GM23338 (cell line): ENCODE results near the gene RHBDF2. TPM values are rescaled to one million over a fixed set of nuclear protein-coding genes. Genes with fewer than 3 reads are reported as not detected.

ENCODE experiments used
- ATAC-seq: fragments of 200-7000 bp; cut with Tn5 transposase; 3 replicates; pipeline ENCODE4 v1.9.1; 2020
- DNase-seq: peaks from one replicate; pipeline ENCODE4 v3.0.0-alpha.2; 2015; ENCODE audit warnings: low spot score
- H2AFZ ChIP-seq: fragments of 200-600 bp; sonication (generic); 2 replicates; pipeline ENCODE4 v1.8.0; 2016; ENCODE audit warnings: antibody characterized with exemption, mild to moderate bottlenecking, moderate library complexity
- H3F3A ChIP-seq: fragments of 200-600 bp; sonication (generic); replicated peaks from 2 replicates; pipeline ENCODE4 v1.8.0; 2017; ENCODE audit warnings: antibody characterized with exemption, mixed run types, low read depth
- H3K27ac ChIP-seq: fragments of 200-600 bp; sonication (generic); 2 replicates; pipeline ENCODE4 v1.6.1; 2016; ENCODE audit warnings: low read depth
- H3K27me3 ChIP-seq: fragments of 200-600 bp; sonication (generic); 2 replicates; pipeline ENCODE4 v1.8.0; 2016; ENCODE audit warnings: mild to moderate bottlenecking, mixed run types, moderate library complexity; ENCODE audit not compliant: insufficient read depth
- H3K36me3 ChIP-seq: fragments of 200-600 bp; sonication (generic); 2 replicates; pipeline ENCODE4 v1.8.0; 2016; ENCODE audit warnings: mild to moderate bottlenecking; ENCODE audit not compliant: insufficient read depth
- H3K4me1 ChIP-seq: fragments of 200-600 bp; sonication (generic); 2 replicates; pipeline ENCODE4 v1.8.0; 2016; ENCODE audit warnings: mild to moderate bottlenecking, moderate library complexity; ENCODE audit not compliant: insufficient read depth
- H3K4me2 ChIP-seq: fragments of 200-600 bp; sonication (generic); 2 replicates; pipeline ENCODE4 v1.7.1; 2017; ENCODE audit warnings: mixed run types
- H3K4me3 ChIP-seq: fragments of 200-600 bp; sonication (generic); 2 replicates; pipeline ENCODE4 v1.6.1; 2016; ENCODE audit warnings: mixed run types
- H3K79me2 ChIP-seq: fragments of 200-600 bp; sonication (generic); replicated peaks from 2 replicates; pipeline ENCODE4 v1.8.0; 2017; ENCODE audit warnings: mild to moderate bottlenecking; ENCODE audit not compliant: insufficient read depth
- H3K9me2 ChIP-seq: fragments of 200-600 bp; sonication (generic); 2 replicates; pipeline ENCODE4 v1.8.0; 2017; ENCODE audit not compliant: insufficient read depth
- H4K20me1 ChIP-seq: fragments of 200-600 bp; sonication (generic); replicated peaks from 2 replicates; pipeline ENCODE4 v1.8.0; 2017; ENCODE audit warnings: mild to moderate bottlenecking; ENCODE audit not compliant: insufficient read depth
- H3K27ac Mint-ChIP-seq: 2 replicates; pipeline ENCODE4 v1.8.0; 2020; ENCODE audit warnings: inconsistent platforms, mild to moderate bottlenecking, moderate library complexity, mixed read lengths
- H3K27me3 Mint-ChIP-seq: 3 replicates; pipeline ENCODE4 v1.8.0; 2022; ENCODE audit warnings: low read depth, mild to moderate bottlenecking, moderate library complexity, mixed read lengths, inconsistent platforms; ENCODE audit not compliant: insufficient read depth, poor library complexity
- H3K36me3 Mint-ChIP-seq: 3 replicates; pipeline ENCODE4 v1.8.0; 2021; ENCODE audit warnings: low read depth, mild to moderate bottlenecking, inconsistent platforms, moderate library complexity, mixed read lengths
- H3K4me1 Mint-ChIP-seq: 3 replicates; pipeline ENCODE4 v1.8.0; 2020; ENCODE audit warnings: mild to moderate bottlenecking, inconsistent platforms, mixed read lengths
- H3K4me3 Mint-ChIP-seq: 3 replicates; pipeline ENCODE4 v1.8.0; 2021; ENCODE audit warnings: moderate library complexity, mild to moderate bottlenecking, inconsistent platforms, mixed read lengths
- H3K9me3 Mint-ChIP-seq: 3 replicates; pipeline ENCODE4 v1.8.0; 2020; ENCODE audit warnings: moderate library complexity, mild to moderate bottlenecking, inconsistent platforms, mixed read lengths
- CTCF ChIP-seq, 2 experiments: fragments of 200-600 bp in 1 of 2; sonication (generic) in 1 of 2; conservative IDR thresholded peaks; 2 replicates each; pipeline versions ENCODE4 v1.5.1 to v1.6.1; 2016 to 2017; ENCODE audit warnings: antibody characterized with exemption in 2 of 2, low read depth in 2 of 2, mild to moderate bottlenecking in 2 of 2, moderate library complexity in 1 of 2
- EZH2 ChIP-seq: fragments of 200-600 bp; sonication (generic); IDR thresholded peaks from one replicate; pipeline ENCODE4 v1.8.0; 2017; ENCODE audit warnings: antibody characterized with exemption, mild to moderate bottlenecking, low read depth; ENCODE audit not compliant: unreplicated experiment
- EZH2phosphoT487 ChIP-seq: fragments of 200-600 bp; sonication (generic); IDR thresholded peaks from one replicate; pipeline ENCODE4 v1.8.1; 2018; ENCODE audit warnings: antibody characterized with exemption; ENCODE audit not compliant: unreplicated experiment
- JUNB ChIP-seq: IDR thresholded peaks from one replicate; pipeline ENCODE4 v1.6.1; 2016; ENCODE audit warnings: antibody characterized with exemption; ENCODE audit not compliant: unreplicated experiment
- NANOG ChIP-seq: IDR thresholded peaks from 2 replicates; pipeline ENCODE4 v1.6.1; 2016; ENCODE audit warnings: antibody characterized with exemption, borderline replicate concordance
- POLR2AphosphoS5 ChIP-seq: IDR thresholded peaks from 2 replicates; pipeline ENCODE4 v1.6.1; 2016; ENCODE audit warnings: antibody characterized with exemption, low read depth
- REST ChIP-seq: IDR thresholded peaks from one replicate; pipeline ENCODE4 v1.6.1; 2018; ENCODE audit warnings: antibody characterized with exemption; ENCODE audit not compliant: unreplicated experiment
- STAT1 ChIP-seq: IDR thresholded peaks from one replicate; pipeline ENCODE4 v1.6.1; 2016; ENCODE audit warnings: antibody characterized with exemption; ENCODE audit not compliant: unreplicated experiment
- ZNF114 ChIP-seq: fragments of 250-450 bp; sonication (Bioruptor Pico); IDR thresholded peaks from 2 replicates; pipeline ENCODE4 v1.5.0; 2020; ENCODE audit warnings: mild to moderate bottlenecking, moderate library complexity
- ZNF331 ChIP-seq: fragments of 250-450 bp; sonication (Bioruptor Pico); IDR thresholded peaks from 2 replicates; pipeline ENCODE4 v1.5.0; 2020; ENCODE audit warnings: low read depth, mild to moderate bottlenecking, moderate library complexity
- polyA plus RNA-seq: library from polyadenylated mRNA; unstranded; fragments of >200 nt; fragmentation: Nextera tagmentation; extraction: Ambion mirVana; gene quantifications from 2 replicates; pipeline ENCODE4 v1.2.1, GENCODE V29; 2016
- total RNA-seq: library from RNA; depleted of rRNA; stranded (reverse); fragments of >200 nt; shearing (Covaris generic); gene quantifications from 2 replicates; pipeline ENCODE4 v1.2.3, GENCODE V29; 2014
- TF ChIP-seq, protein P1 (sequence below): IDR thresholded peaks from 2 replicates; pipeline ENCODE4 v1.6.1; 2016; ENCODE audit warnings: antibody characterized with exemption

Gene RHBDF2
- total and polyA plus RNA-seq, 2 experiments from 2014 or later: 9.4 to 29.5 TPM

DNA sequence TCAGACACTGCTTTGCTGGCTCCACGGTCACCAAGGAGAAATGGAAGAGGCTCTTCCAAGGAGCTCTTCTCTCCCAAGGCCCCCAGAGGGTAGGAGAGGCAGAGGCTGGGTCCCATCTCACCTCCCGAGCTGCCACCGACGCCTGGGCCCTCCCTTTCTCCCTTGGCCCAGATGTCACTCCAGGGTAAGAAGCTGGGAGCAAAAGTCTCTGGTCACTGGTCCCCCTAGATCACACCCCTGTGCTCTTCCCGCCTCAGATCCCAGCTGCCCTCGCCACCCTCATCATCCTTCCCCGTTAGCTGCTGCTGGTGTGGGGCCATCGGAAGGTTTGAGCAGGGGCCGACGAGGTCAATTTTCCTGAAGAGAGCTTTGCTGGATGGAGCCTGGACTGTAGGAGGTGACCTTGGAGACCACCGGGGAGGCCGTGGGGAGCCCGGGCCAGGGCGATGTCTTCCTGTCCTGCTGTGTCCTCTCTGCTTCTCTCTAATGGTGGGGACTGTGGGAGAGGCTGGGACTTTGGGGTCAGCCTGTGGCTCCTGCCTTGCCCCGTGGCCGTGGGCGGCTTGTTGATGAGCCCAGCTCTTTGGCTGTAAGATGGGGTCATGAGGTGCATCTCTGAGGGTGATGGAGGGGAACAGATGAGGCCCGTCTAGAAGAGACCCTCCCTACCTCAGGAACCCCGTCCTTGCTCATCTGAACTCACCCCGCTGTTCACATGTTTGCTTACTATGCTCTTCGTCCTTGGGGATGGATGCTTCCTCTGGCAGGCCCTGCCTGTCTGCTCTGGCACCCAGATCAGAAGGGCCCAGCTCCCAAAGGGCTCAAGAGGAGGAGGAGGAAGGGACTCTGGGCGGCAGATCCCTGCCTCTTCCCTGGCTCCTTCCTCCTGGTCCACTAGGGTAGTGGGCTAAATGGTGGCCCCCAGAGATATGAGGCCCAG is 11.4 kb upstream of the RHBDF2 start (continued):
- no peak for TF ChIP-seq REST
- TF ChIP-seq EZH2phosphoT487: no peak
- TF ChIP-seq, protein P1, sequence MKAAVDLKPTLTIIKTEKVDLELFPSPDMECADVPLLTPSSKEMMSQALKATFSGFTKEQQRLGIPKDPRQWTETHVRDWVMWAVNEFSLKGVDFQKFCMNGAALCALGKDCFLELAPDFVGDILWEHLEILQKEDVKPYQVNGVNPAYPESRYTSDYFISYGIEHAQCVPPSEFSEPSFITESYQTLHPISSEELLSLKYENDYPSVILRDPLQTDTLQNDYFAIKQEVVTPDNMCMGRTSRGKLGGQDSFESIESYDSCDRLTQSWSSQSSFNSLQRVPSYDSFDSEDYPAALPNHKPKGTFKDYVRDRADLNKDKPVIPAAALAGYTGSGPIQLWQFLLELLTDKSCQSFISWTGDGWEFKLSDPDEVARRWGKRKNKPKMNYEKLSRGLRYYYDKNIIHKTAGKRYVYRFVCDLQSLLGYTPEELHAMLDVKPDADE: no peak

- Histone ChIP-seq H3K27ac (no peak overlapping the region), H3K79me2 (no peaks in the 10 kb centered on the region), H3K27me3 (no peaks in the 10 kb centered on the region; the same call in 1 of the 2 replicates), H4K20me1 (no peaks in the 10 kb centered on the region), H2AFZ (no peak overlapping the region), H3K4me3 (no peak overlapping the region), H3K4me2 (no peak overlapping the region), H3K36me3 (no peaks in the 10 kb centered on the region), H3K4me1 (no peaks in the 10 kb centered on the region), H3K9me2 (no peaks in the 10 kb centered on the region), H3F3A (no peaks in the 10 kb centered on the region)
- no peak for DNase-seq
- Mint-ChIP-seq H3K27me3 (peaks cover 9% of the 10 kb centered on the region), H3K4me3 (no peak overlapping the region), H3K4me1 (no peaks in the 10 kb centered on the region; the same call in 2 of the 3 replicates), H3K27ac (no peak overlapping the region), H3K9me3 (no peaks in the 10 kb centered on the region), H3K36me3 (no peaks in the 10 kb centered on the region)
- ATAC-seq: no peak
- TF ChIP-seq POLR2AphosphoS5 (no peak), EZH2 (no peak), ZNF331 (no peak), ZNF114 (CRISPR knock-in tag) (no peak), EZH2phosphoT487 (no peak), STAT1 (no peak), NANOG (no peak), REST (no peak), JUNB (no peak), CTCF (conservative IDR thresholded peaks at IDR 0.05; ENCODE audit: low read depth in 2 of 2) (no peak)
- TF ChIP-seq, protein P1: no peak
Measured at GRCh38 chr17:76511668-76512365, 10.6 kb upstream of the RHBDF2 start.
